Heart left ventricle (tissue), 16 donors: ENCODE results near the gene RAET1E. TPM values are rescaled to one million over a fixed set of nuclear protein-coding genes. Genes with fewer than 3 reads are reported as not detected.
"Not testable (repeated sequence)": the region's sequence is repeated elsewhere in the genome, so short reads cannot be mapped to it uniquely, and the experiment has no call there.

Experiments used
- ATAC-seq, 4 donors: fragments of 200-7000 bp; cut with Tn5 transposase; one replicate each; pipeline ENCODE4 v1.9.1; 2020 to 2022; ENCODE audit warnings: moderate library complexity in 4 of 4, mild to moderate bottlenecking in 3 of 4, moderate number of reproducible peaks in 1 of 4
- DNase-seq, 5 donors: peaks; one replicate each; pipeline ENCODE4 v3.0.0-alpha.2; 2020
- H3K27ac ChIP-seq, 12 donors: fragments of 200-600 bp; sonication (generic) in 4 of 12; one replicate each; pipeline versions ENCODE4 v1.5.0 to v1.8.0; 2016 to 2022; ENCODE audit warnings: mild to moderate bottlenecking in 2 of 12
- H3K27me3 ChIP-seq, 9 donors: fragments of 200-600 bp; sonication (generic) in 2 of 9; one replicate each; pipeline versions ENCODE4 v1.5.1 to v1.8.0; 2016 to 2022; ENCODE audit warnings: mild to moderate bottlenecking in 3 of 9
- H3K36me3 ChIP-seq, 9 donors: fragments of 200-600 bp; sonication (generic) in 2 of 9; one replicate each; pipeline versions ENCODE4 v1.5.0 to v1.8.0; 2018 to 2022; ENCODE audit warnings: mild to moderate bottlenecking in 2 of 9
- H3K4me1 ChIP-seq, 12 donors: fragments of 200-600 bp; sonication (generic) in 4 of 12; one replicate each; pipeline versions ENCODE4 v1.5.0 to v1.8.0; 2016 to 2022; ENCODE audit warnings: mild to moderate bottlenecking in 3 of 12
- H3K4me3 ChIP-seq, 12 donors: fragments of 200-600 bp; sonication (generic) in 4 of 12; one replicate each; pipeline versions ENCODE4 v1.5.0 to v1.8.0; 2017 to 2022; ENCODE audit warnings: mild to moderate bottlenecking in 9 of 12, moderate library complexity in 4 of 12
- H3K9me3 ChIP-seq, 12 donors: fragments of 200-600 bp; sonication (generic) in 4 of 12; one replicate each; pipeline versions ENCODE4 v1.5.0 to v1.8.0; 2016 to 2022; ENCODE audit warnings: mild to moderate bottlenecking in 1 of 12
- POLR2A ChIP-seq, 2 donors: fragments of 450-650 bp; IDR thresholded peaks; one replicate each; pipeline ENCODE4 v1.6.1; 2017; ENCODE audit warnings: antibody characterized with exemption in 2 of 2, mild to moderate bottlenecking in 2 of 2, moderate library complexity in 2 of 2
- WGBS, 4 donors: extraction: QIAGEN DNeasy Blood & Tissue Kit in 2 of 4; methylation state at CpG; one replicate each; pipeline versions ENCODE4 v1.1.5 to v1.1.7; 2013 to 2018; 5-methylcytosine and 5-hydroxymethylcytosine counted together
- intact Hi-C, 10 donors: fragments of 100-400 bp; cut with DNase I; formaldehyde crosslinking; loops; one replicate each; pipeline versions ENCODE4 v1.11.1 to v1.14.2; 2022
- polyA plus RNA-seq, 2 donors: library from polyadenylated mRNA; stranded (reverse); fragments of 200-250 nt; gene quantifications; one replicate each; pipeline ENCODE4 v1.2.3, GENCODE V29; 2013
- total RNA-seq, 9 donors: library from RNA; depleted of rRNA in 2 of 9; stranded (reverse); fragments of >200 nt in 2 of 9; fragmentation: NEBNext Ultra II Directional in 3 of 9; extraction: Animal tissue kit (Norgen Biotek cat#: 25700) in 3 of 9; gene quantifications; one replicate each; pipeline versions ENCODE4 v1.1.0 to v1.2.4, GENCODE V29; 2016 to 2023
- TF ChIP-seq, protein P1 (sequence below), 12 donors: fragments of 200-600 bp; sonication (generic) in 4 of 12; IDR thresholded peaks; one replicate each; pipeline versions ENCODE4 v1.5.0 to v1.8.0; 2018 to 2022; ENCODE audit warnings: antibody characterized with exemption in 12 of 12, mild to moderate bottlenecking in 5 of 12
- donor health status: ischemic (EF 13 %, LVEDD 7.1; RV severe dilation, severe dysfunction).
- donor health status: healthy with polysubstance abuse.
- donor health status: DM: no; HTN: yes; CAD: no.
- donor health status: DM: no; HTN: no; CAD: no.
- donor health status: ischemic (EF 25% LVEDD 6.9; RV normal size, moderate dysfunction).
- donor health status: ischemic (EF 25% LVEDD 5.7; RV mildly dilated, moderate dysfunction).
- donor health status: healthy.
- donor health status: DM: yes; HTN: yes; CAD: no.
- donor health status: ischemic (EF 35%, LVEDD 5.7; RV mildly dilated, moderate dysfunction).
- donor health status: nonischemic (EF 11% LVEDD 7.7; RV severe dilation, severe dysfunction).
- donor health status: DM: yes; HTN: yes; CAD: no.
- donor health status: PGD.
- donor health status: ischemic (EF 29% LVEDD 5.4; RV normal size, mild dysfunction).
- donor health status: nonischemic (EF 23%, LVEDD 6.1; RV moderate dilation, normal function).

RAET1E gene
- total and polyA plus RNA-seq, 11 donors, result 0.12 to 5.0 (median 0.46) TPM; not detected in 6

DNA sequence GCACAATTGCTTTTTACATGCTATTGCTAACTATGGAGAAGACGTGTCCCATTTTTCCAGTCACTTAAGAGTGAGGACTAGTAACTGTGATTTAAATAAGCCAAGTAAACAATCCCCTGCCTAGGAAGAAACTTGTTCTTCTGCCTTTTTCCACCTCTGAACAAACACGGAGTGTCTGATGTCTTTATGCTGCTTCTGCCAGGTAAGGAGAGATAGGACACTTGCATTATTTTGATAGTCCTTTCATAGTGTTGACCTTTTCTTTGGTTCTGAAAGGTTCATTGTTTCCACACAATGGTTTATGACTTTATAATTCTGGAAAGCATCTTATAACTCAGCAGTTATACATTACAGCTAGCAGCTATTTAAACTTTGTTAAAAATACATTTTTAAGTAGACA lies 42.2 kb downstream of the RAET1E start:
- Histone ChIP-seq H3K27ac (no peak overlapping the region), H3K27me3 (no peaks in the 10 kb centered on the region), H3K4me3 (no peak overlapping the region), H3K4me1 (peaks cover 0 to 17% (median 2%) of the 10 kb centered on the region in 12 donors), H3K9me3 (no peaks in the 10 kb centered on the region), H3K36me3 (peaks cover 0 to 11% (median 0%) of the 10 kb centered on the region in 9 donors)
- intact Hi-C loops, result no loop called here
- WGBS, 4 donors, result 85 to 97% (median 91%) methylated on average over 2 of the region's 2 CpGs
- no peak for DNase-seq
- no peak for TF ChIP-seq POLR2A (IDR thresholded peaks at IDR 0.05)
- TF ChIP-seq, protein P1, sequence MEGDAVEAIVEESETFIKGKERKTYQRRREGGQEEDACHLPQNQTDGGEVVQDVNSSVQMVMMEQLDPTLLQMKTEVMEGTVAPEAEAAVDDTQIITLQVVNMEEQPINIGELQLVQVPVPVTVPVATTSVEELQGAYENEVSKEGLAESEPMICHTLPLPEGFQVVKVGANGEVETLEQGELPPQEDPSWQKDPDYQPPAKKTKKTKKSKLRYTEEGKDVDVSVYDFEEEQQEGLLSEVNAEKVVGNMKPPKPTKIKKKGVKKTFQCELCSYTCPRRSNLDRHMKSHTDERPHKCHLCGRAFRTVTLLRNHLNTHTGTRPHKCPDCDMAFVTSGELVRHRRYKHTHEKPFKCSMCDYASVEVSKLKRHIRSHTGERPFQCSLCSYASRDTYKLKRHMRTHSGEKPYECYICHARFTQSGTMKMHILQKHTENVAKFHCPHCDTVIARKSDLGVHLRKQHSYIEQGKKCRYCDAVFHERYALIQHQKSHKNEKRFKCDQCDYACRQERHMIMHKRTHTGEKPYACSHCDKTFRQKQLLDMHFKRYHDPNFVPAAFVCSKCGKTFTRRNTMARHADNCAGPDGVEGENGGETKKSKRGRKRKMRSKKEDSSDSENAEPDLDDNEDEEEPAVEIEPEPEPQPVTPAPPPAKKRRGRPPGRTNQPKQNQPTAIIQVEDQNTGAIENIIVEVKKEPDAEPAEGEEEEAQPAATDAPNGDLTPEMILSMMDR (IDR thresholded peaks at IDR 0.05), result no peak
- ATAC-seq, result no peak

- ATAC-seq (no peak), DNase-seq (no peak)
- 80 to 88% (median 84%) methylated on average over 5 of the region's 5 CpGs for WGBS, 4 donors
- peaks cover 0 to 14% (median 0%) of the 10 kb centered on the region in 9 donors for H3K36me3 ChIP-seq
- H3K9me3 ChIP-seq, result no peaks in the 10 kb centered on the region
- TF ChIP-seq, protein P1 (IDR thresholded peaks at IDR 0.05), result no peak
- TF ChIP-seq POLR2A (IDR thresholded peaks at IDR 0.05), result no peak
- intact Hi-C loops, result no loop called here
- H3K4me1 ChIP-seq, result peaks cover 0 to 15% (median 2%) of the 10 kb centered on the region in 12 donors
- H3K27me3 ChIP-seq, result no peaks in the 10 kb centered on the region
- H3K4me3 ChIP-seq, result no peak overlapping the region
- no peak overlapping the region for H3K27ac ChIP-seq
Observed at GRCh38 chr6:149855040-149855654, 42.8 kb downstream of the RAET1E start.

GRCh38 chr6:149854532-149854931 lies 43.4 kb downstream of the RAET1E start:
- DNase-seq (no peak), ATAC-seq (peak in 1 of 4 donors; percentile 50)
- Histone ChIP-seq H3K27me3 (no peaks in the 10 kb centered on the region), H3K27ac (no peak overlapping the region), H3K4me1 (peaks cover 0 to 9% (median 2%) of the 10 kb centered on the region in 12 donors), H3K36me3 (peaks cover 0 to 14% (median 0%) of the 10 kb centered on the region in 9 donors), H3K4me3 (no peak overlapping the region), H3K9me3 (no peaks in the 10 kb centered on the region)
- intact Hi-C loops, result no loop called here
- WGBS, 4 donors, result 66 to 73% (median 70%) methylated on average over 6 of the region's 6 CpGs
- TF ChIP-seq POLR2A (IDR thresholded peaks at IDR 0.05), result no peak
- TF ChIP-seq, protein P1 (IDR thresholded peaks at IDR 0.05), result no peak

GRCh38 chr6:149854017-149854416 lies 43.9 kb downstream of the RAET1E start:
- H3K27me3 ChIP-seq, H3K4me1 ChIP-seq, DNase-seq, H3K9me3 ChIP-seq, intact Hi-C loops, ATAC-seq, H3K27ac ChIP-seq, H3K4me3 ChIP-seq: not testable (repeated sequence)
- 95 to 97% (median 96%) methylated on average over 4 of the region's 4 CpGs for WGBS, 4 donors
- peaks cover 0 to 14% (median 0%) of the 10 kb centered on the region in 9 donors for H3K36me3 ChIP-seq

GRCh38 chr6:149852881-149853280 lies 45.0 kb downstream of the RAET1E start:
- TF ChIP-seq, protein P1 (IDR thresholded peaks at IDR 0.05), result no peak
- no peak for TF ChIP-seq POLR2A (IDR thresholded peaks at IDR 0.05)
- Histone ChIP-seq H3K27ac (no peak overlapping the region), H3K9me3 (no peaks in the 10 kb centered on the region), H3K27me3 (no peaks in the 10 kb centered on the region), H3K36me3 (peaks cover 0 to 14% (median 0%) of the 10 kb centered on the region in 9 donors), H3K4me1 (peaks cover 0 to 10% (median 2%) of the 10 kb centered on the region in 12 donors), H3K4me3 (no peak overlapping the region)
- WGBS, 4 donors, result 91 to 96% (median 93%) methylated on average over 12 of the region's 12 CpGs
- intact Hi-C loops, result no loop called here
- ATAC-seq (no peak), DNase-seq (no peak)
